CD4-positive, alpha-beta T cell (primary cell): ENCODE data around the gene SARNP. TPM values are rescaled to one million over a fixed set of nuclear protein-coding genes. Genes with fewer than 3 reads are reported as not detected.
"Not testable (repeated sequence)": the region's sequence is repeated elsewhere in the genome, so short reads cannot be mapped to it uniquely, and the experiment has no call there.

ENCODE experiments used
- ATAC-seq: fragments of 200-7000 bp; cut with Tn5 transposase; one replicate; pipeline ENCODE4 v1.10.0; 2022; ENCODE audit warnings: mild to moderate bottlenecking; ENCODE audit not compliant: poor library complexity
- CTCF ChIA-PET: fragments of 350-600 bp; sonication (Branson Sonifier 250); formaldehyde crosslinking; loops from one replicate; lab custom pipeline; 2021; ENCODE audit warnings: antibody characterized with exemption, inconsistent platforms; lab: Charles Lee
- POLR2A ChIA-PET: fragments of 350-600 bp; sonication (Branson Sonifier 250); formaldehyde crosslinking; loops from one replicate; lab custom pipeline; 2021; ENCODE audit warnings: antibody characterized with exemption, inconsistent platforms; lab: Charles Lee
- DNase-seq, 14 experiments: peaks; one replicate each; pipeline ENCODE4 v3.0.0-alpha.2; 2013 to 2020; ENCODE audit warnings: mixed read lengths in 2 of 14
- H3K27ac ChIP-seq, 2 donors: one replicate each; pipeline versions ENCODE4 v1.5.1 to v1.7.0; 2013; ENCODE audit warnings: low read length in 2 of 2, low read depth in 1 of 2, mild to moderate bottlenecking in 1 of 2
- H3K27me3 ChIP-seq, 2 experiments: 1 replicate in 1 of 2; 2 replicates in 1 of 2; pipeline versions ENCODE4 v1.6.1 to v1.7.0; 2013; ENCODE audit warnings: low read length in 2 of 2, control low read depth in 1 of 2, mild to moderate bottlenecking in 1 of 2, moderate library complexity in 1 of 2; ENCODE audit not compliant: insufficient read depth in 2 of 2, control insufficient read depth in 1 of 2
- H3K36me3 ChIP-seq: one replicate; pipeline ENCODE4 v1.6.1; 2013; ENCODE audit warnings: low read length, control low read depth; ENCODE audit not compliant: insufficient read depth
- H3K4me1 ChIP-seq: one replicate; pipeline ENCODE4 v1.6.1; 2013; ENCODE audit warnings: low read length, control low read depth; ENCODE audit not compliant: insufficient read depth
- H3K4me3 ChIP-seq: one replicate; pipeline ENCODE4 v1.5.1; 2013; ENCODE audit warnings: mild to moderate bottlenecking, low read length, moderate library complexity
- H3K9me3 ChIP-seq, 2 experiments: 1 replicate in 1 of 2; 2 replicates in 1 of 2; pipeline versions ENCODE4 v1.6.1 to v1.7.0; 2013; ENCODE audit warnings: low read length in 2 of 2, mild to moderate bottlenecking in 2 of 2, control low read depth in 1 of 2, moderate library complexity in 1 of 2; ENCODE audit not compliant: control insufficient read depth in 1 of 2, insufficient read depth in 1 of 2
- H3K27ac Mint-ChIP-seq: one replicate; pipeline ENCODE4 v1.8.0; 2020; ENCODE audit warnings: mixed read lengths
- H3K27me3 Mint-ChIP-seq: one replicate; pipeline ENCODE4 v1.8.0; 2021; ENCODE audit warnings: mixed read lengths
- H3K36me3 Mint-ChIP-seq: one replicate; pipeline ENCODE4 v1.8.0; 2021; ENCODE audit warnings: low read depth, mixed read lengths
- H3K4me1 Mint-ChIP-seq: one replicate; pipeline ENCODE4 v1.8.0; 2021; ENCODE audit warnings: low read depth, mixed read lengths
- H3K4me3 Mint-ChIP-seq: one replicate; pipeline ENCODE4 v1.8.0; 2020; ENCODE audit warnings: mild to moderate bottlenecking, mixed read lengths
- H3K9me3 Mint-ChIP-seq: one replicate; pipeline ENCODE4 v1.8.0; 2020; ENCODE audit warnings: mixed read lengths
- CTCF ChIP-seq: fragments of 200-600 bp; IDR thresholded peaks from one replicate; pipeline ENCODE4 v1.8.0; 2022; ENCODE audit warnings: antibody characterized with exemption, mild to moderate bottlenecking
- intact Hi-C, 2 experiments: fragments of 100-400 bp; cut with DNase I in 1 of 2; cut with micrococcal nuclease in 1 of 2; formaldehyde crosslinking; loops; one replicate each; pipeline versions ENCODE4 v1.15.1 to v1.9.0; 2023 to 2025; cut with DNase I, micrococcal nuclease
- polyA plus RNA-seq, 2 donors: library from polyadenylated mRNA; unstranded; fragments of 120-200 nt; gene quantifications; one replicate each; pipeline ENCODE4 v1.2.1, GENCODE V29; 2013
- total RNA-seq, 174 experiments: library from RNA in 2 of 174; stranded (reverse) in 2 of 174; gene quantifications; one replicate each; pipeline ENCODE4 v1.2.3 and lab custom pipeline; 2021 to 2026

The SARNP gene
- total RNA-seq (10 to 100 TPM; 38.2 to 38.6 TPM), total RNA-seq (lab: John Stamatoyannopoulos, UW) (1.9 to 15.0 (median 5.3) reads per million in 172 experiments)
- polyA plus RNA-seq (2013, experiment 1 of 2): 58.3 TPM
- polyA plus RNA-seq (2013, experiment 2 of 2): 56.0 TPM

- ATAC-seq (peak; percentile 92), DNase-seq (peak; percentile 88 to 100 (median 92))
- Histone ChIP-seq H3K27me3 (no peaks in the 10 kb centered on the region), H3K4me3 (peak within 1 kb of the TSS; percentile 97), H3K4me1 (peaks cover 40% of the 10 kb centered on the region), H3K9me3 (no peaks in the 10 kb centered on the region), H3K36me3 (peaks cover 56% of the 10 kb centered on the region), H3K27ac (peak within 1 kb of the TSS; percentile 71 to 87)
- H3K27me3 Mint-ChIP-seq: no peaks in the 10 kb centered on the region
- intact Hi-C loops: loop anchor here (1.0 to 10.0 kb wide), 9 partner anchors 11 to 817 kb away; partner anchors contain the start of genes BAZ2A (in 1 of the 2), DNAJC14 (in 1 of the 2), GDF11 (in 1 of the 2) and PYM1 (in 1 of the 2)
- peaks cover 46% of the 10 kb centered on the region for H3K36me3 Mint-ChIP-seq
- H3K4me1 Mint-ChIP-seq: peaks cover 28% of the 10 kb centered on the region
- no peak within 1 kb of the TSS for H3K4me3 Mint-ChIP-seq
- TF ChIP-seq CTCF: no peak
- no peaks in the 10 kb centered on the region for H3K9me3 Mint-ChIP-seq
- ChIA-PET POLR2A (interaction anchor here (0.8 to 7.6 kb wide), 33 partner anchors 9 to 1537 kb away, joined by 3 to 251 read pairs (median 5); partner anchors contain the start of genes BLOC1S1, CBX5, CD63 and CNPY2), CTCF (interaction anchor here (0.6 to 2.3 kb wide), 11 partner anchors 8 to 440 kb away, joined by 3 to 22 read pairs (median 5); partner anchors contain the start of genes ANKRD52, DNAJC14, GDF11 and RAB5B)
- H3K27ac Mint-ChIP-seq: no peak within 1 kb of the TSS
These were observed at the start of gene SARNP, which contains the start of gene ORMDL2 for GRCh38 chr12:55817345-55818139. SARNP (minus strand) TSS chr12:55817724; CDS start chr12:55817701, 23 bp downstream. ORMDL2 (plus strand) TSS chr12:55818041; CDS start chr12:55819000, 959 bp downstream.

GRCh38 chr12:55866454-55867004 lies 49.0 kb upstream of the SARNP start:
- H3K4me1 ChIP-seq, H3K4me3 Mint-ChIP-seq, H3K27ac ChIP-seq, H3K36me3 ChIP-seq, H3K27me3 Mint-ChIP-seq, H3K9me3 Mint-ChIP-seq, H3K36me3 Mint-ChIP-seq, H3K4me1 Mint-ChIP-seq, ATAC-seq, H3K4me3 ChIP-seq, DNase-seq, POLR2A ChIA-PET, intact Hi-C loops, H3K27ac Mint-ChIP-seq, H3K27me3 ChIP-seq: not testable (repeated sequence)
- CTCF ChIA-PET: interaction anchor here (1.1 kb wide), 1 partner anchor 74 kb away, joined by 3 read pairs; no protein-coding TSS in a partner anchor
- H3K9me3 ChIP-seq: peaks cover 14 to 26% of the 10 kb centered on the region in 2 experiments

GRCh38 chr12:55865327-55865726 lies 47.8 kb upstream of the SARNP start:
- DNase-seq (no peak), ATAC-seq (no peak)
- no peaks in the 10 kb centered on the region for H3K9me3 Mint-ChIP-seq
- no peak overlapping the region for H3K27ac ChIP-seq
- ChIA-PET CTCF (no interaction called here), POLR2A (no interaction called here)
- H3K9me3 ChIP-seq: peaks cover 14 to 26% of the 10 kb centered on the region in 2 experiments
- H3K36me3 Mint-ChIP-seq: no peaks in the 10 kb centered on the region
- H3K36me3 ChIP-seq: no peaks in the 10 kb centered on the region
- no peak overlapping the region for H3K27ac Mint-ChIP-seq
- TF ChIP-seq CTCF: no peak
- no peaks in the 10 kb centered on the region for H3K4me1 Mint-ChIP-seq
- no peak overlapping the region for H3K4me3 ChIP-seq
- no peaks in the 10 kb centered on the region for H3K27me3 ChIP-seq
- H3K4me3 Mint-ChIP-seq: no peak overlapping the region
- no peaks in the 10 kb centered on the region for H3K4me1 ChIP-seq
- no peaks in the 10 kb centered on the region for H3K27me3 Mint-ChIP-seq
- intact Hi-C loops: no loop called here

GRCh38 chr12:55862931-55863330 lies 45.4 kb upstream of the SARNP start:
- H3K36me3 ChIP-seq, H3K27me3 Mint-ChIP-seq, H3K27ac Mint-ChIP-seq, POLR2A ChIA-PET, H3K36me3 Mint-ChIP-seq, H3K4me1 Mint-ChIP-seq, intact Hi-C loops, DNase-seq, H3K4me3 Mint-ChIP-seq, H3K27ac ChIP-seq, H3K9me3 Mint-ChIP-seq, H3K27me3 ChIP-seq, H3K4me3 ChIP-seq, ATAC-seq, H3K4me1 ChIP-seq: not testable (repeated sequence)
- peaks cover 14 to 26% of the 10 kb centered on the region in 2 experiments for H3K9me3 ChIP-seq
- CTCF ChIA-PET: interaction anchor here (0.7 kb wide), 1 partner anchor 74 kb away, joined by 3 read pairs; no protein-coding TSS in a partner anchor
